Naive B cell (primary cell): ENCODE results near the gene IQCF6. TPM values are rescaled to one million over a fixed set of nuclear protein-coding genes. Genes with fewer than 3 reads are reported as not detected.

Experiments
- ATAC-seq, 2 donors: fragments of 150-1000 bp; cut with Tn5 transposase; 2 replicates each; pipeline ENCODE4 v1.10.0; 2021; ENCODE audit warnings: low read depth in 2 of 2, mild to moderate bottlenecking in 2 of 2, moderate library complexity in 2 of 2
- DNase-seq: peaks from one replicate; pipeline ENCODE4 v3.0.0; 2022
- H3K27ac Mint-ChIP-seq, 6 donors: one replicate each; pipeline ENCODE4 v1.8.0; 2020 to 2022; ENCODE audit warnings: mild to moderate bottlenecking in 6 of 6, mixed read lengths in 6 of 6, moderate library complexity in 5 of 6, inconsistent platforms in 2 of 6
- H3K27me3 Mint-ChIP-seq, 3 donors: one replicate each; pipeline ENCODE4 v1.8.0; 2021 to 2022; ENCODE audit warnings: mixed read lengths in 3 of 3, mild to moderate bottlenecking in 1 of 3
- H3K36me3 Mint-ChIP-seq, 2 donors: one replicate each; pipeline ENCODE4 v1.8.0; 2020 to 2022; ENCODE audit warnings: mixed read lengths in 2 of 2, inconsistent platforms in 1 of 2, mild to moderate bottlenecking in 1 of 2
- H3K4me1 Mint-ChIP-seq, 3 donors: one replicate each; pipeline ENCODE4 v1.8.0; 2020 to 2022; ENCODE audit warnings: mixed read lengths in 3 of 3, inconsistent platforms in 1 of 3, mild to moderate bottlenecking in 1 of 3, moderate library complexity in 1 of 3
- H3K4me3 Mint-ChIP-seq, 8 donors: one replicate each; pipeline ENCODE4 v1.8.0; 2020 to 2022; ENCODE audit warnings: mild to moderate bottlenecking in 8 of 8, mixed read lengths in 8 of 8, moderate library complexity in 8 of 8, inconsistent platforms in 2 of 8
- H3K9me3 Mint-ChIP-seq, 7 donors: one replicate each; pipeline ENCODE4 v1.8.0; 2020 to 2022; ENCODE audit warnings: mixed read lengths in 7 of 7, mild to moderate bottlenecking in 5 of 7, inconsistent platforms in 2 of 7, moderate library complexity in 1 of 7
- polyA plus RNA-seq, 6 donors: library from polyadenylated mRNA; unstranded; fragments of 300-500 nt; fragmentation: Illumina TruSeq; gene quantifications; one replicate each; pipeline ENCODE4 v1.2.3, GENCODE V29; 2021; ENCODE audit warnings: low read depth in 6 of 6

The IQCF6 gene
- polyA plus RNA-seq: not detected

- Mint-ChIP-seq H3K27me3 (peaks cover 25 to 47% (median 39%) of the 10 kb centered on the region in 3 donors), H3K27ac (peak within 1 kb of the TSS in 1 of 6 donors; percentile 0), H3K4me1 (peaks cover 0 to 6% (median 5%) of the 10 kb centered on the region in 3 donors), H3K9me3 (peaks cover 0 to 3% (median 0%) of the 10 kb centered on the region in 7 donors), H3K4me3 (no peak within 1 kb of the TSS), H3K36me3 (no peaks in the 10 kb centered on the region)
- ATAC-seq (no peak), DNase-seq (no peak)
Observed at GRCh38 chr3:51779137-51779536, at the start of gene IQCF6. Gene IQCF6, minus strand, starts transcription at chr3:51779237. Its CDS starts 13 bp downstream, at chr3:51779224.

DNA sequence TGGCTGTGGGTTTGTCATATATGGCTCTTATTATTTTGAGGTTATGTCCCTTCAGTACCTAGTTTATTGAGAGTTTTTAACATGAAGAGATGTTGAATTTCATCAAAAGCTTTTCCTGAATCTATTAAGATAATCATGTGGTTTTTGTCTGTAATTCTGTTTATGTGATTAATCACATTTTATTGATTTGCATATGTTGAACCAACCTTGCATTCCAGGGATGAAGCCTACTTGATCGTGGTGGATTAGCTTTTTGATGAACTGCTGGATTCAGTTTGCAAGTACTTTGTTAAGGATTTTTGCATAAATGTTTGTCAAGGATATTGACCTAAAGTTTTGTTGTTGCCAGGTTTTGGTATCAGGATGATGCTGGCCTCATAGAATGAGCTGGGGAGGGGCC, 49.3 kb upstream of the IQCF6 start:
- peak overlapping the region in 1 of 8 donors; percentile 32 for H3K4me3 Mint-ChIP-seq

GRCh38 chr3:51819709-51820406, 40.8 kb upstream of the IQCF6 start:
- Mint-ChIP-seq H3K27me3 (peaks cover 43 to 69% (median 62%) of the 10 kb centered on the region in 3 donors), H3K4me1 (no peaks in the 10 kb centered on the region), H3K9me3 (peaks cover 4 to 26% (median 7%) of the 10 kb centered on the region in 7 donors), H3K36me3 (peaks cover 4 to 7% of the 10 kb centered on the region in 2 donors), H3K4me3 (peak overlapping the region in 1 of 8 donors; percentile 77), H3K27ac (peak overlapping the region in 1 of 6 donors; percentile 69)
- ATAC-seq (no peak), DNase-seq (no peak)

More for the DNA sequence above, 49.3 kb upstream of the IQCF6 start:
- Mint-ChIP-seq H3K27me3 (peaks cover 7 to 45% (median 28%) of the 10 kb centered on the region in 3 donors), H3K9me3 (peaks cover 5 to 33% (median 16%) of the 10 kb centered on the region in 7 donors), H3K36me3 (peaks cover 0 to 18% of the 10 kb centered on the region in 2 donors), H3K4me1 (no peaks in the 10 kb centered on the region), H3K27ac (no peak overlapping the region)
- no peak for ATAC-seq
- no peak for DNase-seq

- Mint-ChIP-seq H3K27ac (no peak overlapping the region), H3K27me3 (peaks cover 46 to 76% (median 68%) of the 10 kb centered on the region in 3 donors), H3K36me3 (peaks cover 4 to 7% of the 10 kb centered on the region in 2 donors), H3K4me3 (no peak overlapping the region), H3K9me3 (peaks cover 4 to 26% (median 7%) of the 10 kb centered on the region in 7 donors), H3K4me1 (no peaks in the 10 kb centered on the region)
- DNase-seq (no peak), ATAC-seq (no peak)
Observed at GRCh38 chr3:51819151-51819550, 40.1 kb upstream of the IQCF6 start.

DNA sequence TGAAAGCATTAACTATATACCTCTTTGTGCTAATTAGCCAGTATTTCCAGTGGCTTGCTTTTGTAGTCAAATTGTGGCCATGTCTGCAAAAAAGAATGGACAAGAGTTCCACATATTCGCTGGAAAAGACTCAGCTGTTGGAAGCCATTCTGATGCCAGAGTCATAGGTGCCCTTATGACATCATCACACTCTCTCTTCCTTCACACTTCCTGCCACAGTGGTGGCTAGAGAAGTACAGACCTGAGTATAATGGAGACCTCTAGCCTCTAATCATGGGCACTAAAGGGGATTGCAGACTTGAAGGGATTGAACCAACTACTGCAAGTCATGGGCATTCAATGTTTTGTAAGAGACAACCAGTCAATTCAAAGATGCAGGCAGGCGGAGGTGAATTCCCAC, 38.3 kb upstream of the IQCF6 start:
- Mint-ChIP-seq H3K27ac (no peak overlapping the region), H3K4me3 (no peak overlapping the region), H3K27me3 (peaks cover 36 to 70% (median 66%) of the 10 kb centered on the region in 3 donors), H3K36me3 (peaks cover 0 to 4% of the 10 kb centered on the region in 2 donors), H3K9me3 (peaks cover 0 to 19% (median 5%) of the 10 kb centered on the region in 7 donors), H3K4me1 (no peaks in the 10 kb centered on the region)
- DNase-seq (no peak), ATAC-seq (no peak)

DNA sequence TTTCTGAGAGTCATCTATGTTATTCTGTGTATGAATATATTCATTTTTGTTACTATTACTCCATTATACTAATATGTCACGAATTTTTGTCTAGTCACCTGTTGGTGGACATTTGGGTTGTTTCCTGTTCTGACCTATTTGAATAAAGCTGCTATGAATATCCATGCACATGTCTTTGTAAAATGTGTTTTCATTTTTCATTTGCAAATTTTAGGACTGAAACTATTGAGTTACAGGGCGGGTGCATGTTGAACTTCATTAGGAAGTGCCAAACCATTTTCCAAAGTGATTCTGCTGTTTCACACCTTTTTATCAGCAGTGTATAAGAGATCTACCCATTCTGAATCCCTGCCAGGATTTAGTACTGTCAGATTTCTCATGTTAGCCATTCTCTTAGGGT, 37.7 kb upstream of the IQCF6 start:
- H3K4me1 Mint-ChIP-seq: no peaks in the 10 kb centered on the region
- H3K36me3 Mint-ChIP-seq: peaks cover 0 to 4% of the 10 kb centered on the region in 2 donors
- H3K4me3 Mint-ChIP-seq: no peak overlapping the region
- H3K27me3 Mint-ChIP-seq: peaks cover 31 to 72% (median 64%) of the 10 kb centered on the region in 3 donors
- H3K27ac Mint-ChIP-seq: no peak overlapping the region
- no peak for DNase-seq
- H3K9me3 Mint-ChIP-seq: peaks cover 0 to 16% (median 2%) of the 10 kb centered on the region in 7 donors
- no peak for ATAC-seq

- DNase-seq (no peak), ATAC-seq (no peak)
- Mint-ChIP-seq H3K4me3 (no peak overlapping the region), H3K27me3 (peaks cover 28 to 65% (median 59%) of the 10 kb centered on the region in 3 donors), H3K27ac (no peak overlapping the region), H3K9me3 (peaks cover 0 to 9% (median 0%) of the 10 kb centered on the region in 7 donors), H3K36me3 (peaks cover 0 to 4% of the 10 kb centered on the region in 2 donors), H3K4me1 (no peaks in the 10 kb centered on the region)
Observed at GRCh38 chr3:51815614-51816013, 36.6 kb upstream of the IQCF6 start.

- H3K4me3 Mint-ChIP-seq: peak overlapping the region in 1 of 8 donors; percentile 29
- H3K27ac Mint-ChIP-seq: peak overlapping the region in 1 of 6 donors; percentile 77
- DNase-seq (no peak), ATAC-seq (no peak)
- H3K9me3 Mint-ChIP-seq: peaks cover 0 to 8% (median 0%) of the 10 kb centered on the region in 7 donors
- H3K36me3 Mint-ChIP-seq: peaks cover 0 to 4% of the 10 kb centered on the region in 2 donors
- H3K27me3 Mint-ChIP-seq: peaks cover 28 to 53% (median 43%) of the 10 kb centered on the region in 3 donors
- H3K4me1 Mint-ChIP-seq: no peaks in the 10 kb centered on the region
Observed at GRCh38 chr3:51814034-51814433, 35.0 kb upstream of the IQCF6 start.

GRCh38 chr3:51813539-51813938, 34.5 kb upstream of the IQCF6 start:
- no peak overlapping the region for H3K4me3 Mint-ChIP-seq
- H3K27ac Mint-ChIP-seq: no peak overlapping the region
- H3K9me3 Mint-ChIP-seq: peaks cover 0 to 8% (median 0%) of the 10 kb centered on the region in 7 donors
- H3K27me3 Mint-ChIP-seq: peaks cover 25 to 52% (median 38%) of the 10 kb centered on the region in 3 donors
- H3K4me1 Mint-ChIP-seq: no peaks in the 10 kb centered on the region
- ATAC-seq: no peak
- DNase-seq: no peak
- H3K36me3 Mint-ChIP-seq: peaks cover 0 to 3% of the 10 kb centered on the region in 2 donors

GRCh38 chr3:51808934-51809333, 29.9 kb upstream of the IQCF6 start:
- H3K4me1 Mint-ChIP-seq: no peaks in the 10 kb centered on the region
- H3K9me3 Mint-ChIP-seq: peaks cover 1 to 10% (median 4%) of the 10 kb centered on the region in 7 donors
- H3K27ac Mint-ChIP-seq: no peak overlapping the region
- H3K27me3 Mint-ChIP-seq: peaks cover 0 to 32% (median 0%) of the 10 kb centered on the region in 3 donors
- peaks cover 0 to 8% of the 10 kb centered on the region in 2 donors for H3K36me3 Mint-ChIP-seq
- H3K4me3 Mint-ChIP-seq: no peak overlapping the region
- no peak for DNase-seq
- ATAC-seq: no peak

GRCh38 chr3:51802106-51802703, 23.2 kb upstream of the IQCF6 start:
- Mint-ChIP-seq H3K4me1 (no peaks in the 10 kb centered on the region), H3K27me3 (peaks cover 8 to 21% (median 13%) of the 10 kb centered on the region in 3 donors)

DNA sequence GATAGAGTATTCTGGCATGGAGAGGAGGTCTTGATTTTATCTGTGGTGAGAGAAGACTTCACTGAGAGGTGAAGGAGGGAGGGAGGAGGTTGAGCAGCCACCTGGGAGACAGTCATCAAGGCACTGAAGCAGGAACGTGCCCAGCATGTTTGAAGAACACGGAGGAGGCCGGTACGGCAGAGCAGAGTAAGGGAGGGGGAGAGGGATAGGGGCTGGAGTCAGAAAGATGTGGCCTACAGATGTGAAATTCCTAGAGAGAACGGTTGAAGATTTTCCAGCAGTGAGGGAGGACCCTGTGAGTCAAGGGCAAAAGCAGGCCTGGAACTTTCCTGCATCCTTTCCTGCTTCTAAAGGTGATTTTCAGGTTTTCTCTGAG, 21.7 kb upstream of the IQCF6 start:
- ATAC-seq (no peak), DNase-seq (no peak)
- Mint-ChIP-seq H3K4me3 (no peak overlapping the region), H3K4me1 (no peaks in the 10 kb centered on the region), H3K36me3 (no peaks in the 10 kb centered on the region), H3K9me3 (no peaks in the 10 kb centered on the region), H3K27ac (no peak overlapping the region), H3K27me3 (peaks cover 21 to 31% (median 22%) of the 10 kb centered on the region in 3 donors)

More at GRCh38 chr3:51802106-51802703, 23.2 kb upstream of the IQCF6 start:
- no peaks in the 10 kb centered on the region for H3K9me3 Mint-ChIP-seq
- H3K27ac Mint-ChIP-seq: no peak overlapping the region
- H3K36me3 Mint-ChIP-seq: no peaks in the 10 kb centered on the region
- ATAC-seq (no peak), DNase-seq (no peak)
- H3K4me3 Mint-ChIP-seq: no peak overlapping the region

- no peak overlapping the region for H3K4me3 Mint-ChIP-seq
- peak in 1 of 2 donors; percentile 46 for ATAC-seq
- H3K4me1 Mint-ChIP-seq: no peaks in the 10 kb centered on the region
- H3K27ac Mint-ChIP-seq: no peak overlapping the region
- H3K27me3 Mint-ChIP-seq: peaks cover 21 to 34% (median 28%) of the 10 kb centered on the region in 3 donors
- H3K36me3 Mint-ChIP-seq: no peaks in the 10 kb centered on the region
- no peaks in the 10 kb centered on the region for H3K9me3 Mint-ChIP-seq
- peak; percentile 37 for DNase-seq
Observed at GRCh38 chr3:51799879-51800749, 21.1 kb upstream of the IQCF6 start.
